Epithelial cell of prostate (primary cell): ENCODE results near the gene CFAP251.
"Not testable (repeated sequence)": the region's sequence is repeated elsewhere in the genome, so short reads cannot be mapped to it uniquely, and the experiment has no call there.

Experiments
- DNase-seq: peaks from one replicate; pipeline ENCODE4 v3.0.0-alpha.2; 2011; ENCODE audit warnings: low read depth, low spot score
- H3K27ac ChIP-seq: fragments of 450-650 bp; 2 replicates; pipeline ENCODE4 v1.5.1; 2017; ENCODE audit warnings: mild to moderate bottlenecking

Gene CFAP251

GRCh38 chr12:121917950-121918678, at the start of gene CFAP251:
Gene CFAP251 (plus strand): TSS chr12:121918592. CDS start chr12:121921306, 2,714 bp downstream.
- DNase-seq, result peak; percentile 43
- H3K27ac ChIP-seq, result peak within 1 kb of the TSS; percentile 57

- not testable (repeated sequence) for H3K27ac ChIP-seq, DNase-seq
Observed at GRCh38 chr12:121869229-121869628, 49.2 kb upstream of the CFAP251 start.

DNA sequence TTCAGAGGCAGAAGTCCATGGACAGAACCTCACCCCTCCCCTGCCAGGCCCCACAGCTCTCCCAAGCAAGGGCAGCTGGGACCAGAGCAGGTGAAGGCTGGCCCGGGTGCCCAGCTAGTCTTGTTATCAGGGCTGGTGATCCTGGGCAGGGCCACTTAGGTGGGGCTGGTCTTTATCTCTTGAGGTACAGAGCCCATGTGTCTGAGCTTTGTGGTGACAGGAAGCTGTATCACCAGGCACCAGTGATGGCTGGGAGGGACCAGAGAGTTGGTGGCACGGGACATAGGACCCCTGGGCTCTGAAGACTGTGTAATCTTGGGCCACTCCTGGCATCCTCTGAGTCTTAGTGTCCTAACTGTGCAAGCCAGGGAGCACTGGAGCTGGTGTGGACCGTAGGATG, 46.9 kb upstream of the CFAP251 start:
- H3K27ac ChIP-seq, result no peak overlapping the region
- no peak for DNase-seq

DNA sequence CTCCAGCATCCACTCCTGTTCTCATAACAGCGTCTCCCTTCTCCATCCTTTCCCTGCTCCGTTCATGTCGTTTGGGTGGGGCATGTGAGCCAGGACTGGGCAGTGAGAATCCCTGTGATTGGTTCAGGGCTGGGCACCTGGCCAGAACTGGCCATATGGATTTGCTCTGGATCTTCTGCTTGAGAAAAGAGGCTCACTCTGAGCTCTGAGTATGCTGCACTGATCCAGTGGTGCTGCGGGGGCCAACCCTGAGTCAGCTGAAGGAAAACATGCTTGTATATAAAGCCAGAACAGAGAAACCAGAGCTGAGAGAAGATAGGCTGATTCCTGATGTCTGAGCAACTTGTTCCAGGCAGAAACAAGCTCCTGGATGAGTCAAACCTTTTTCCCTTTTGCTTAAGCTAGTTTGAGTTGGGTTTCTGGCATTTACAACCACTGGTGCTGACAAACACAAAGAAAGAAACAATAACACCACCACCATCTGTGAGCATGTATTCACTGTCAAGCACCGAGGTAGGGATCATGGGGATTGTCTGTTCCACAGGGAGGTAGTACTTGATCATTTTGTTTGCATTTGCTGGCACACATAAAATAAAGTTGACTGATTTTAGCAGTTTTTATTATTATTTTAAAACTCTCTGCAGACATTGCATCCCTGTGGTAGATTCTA, 45.7 kb upstream of the CFAP251 start:
- peak overlapping the region; percentile 39 for H3K27ac ChIP-seq
- peak; percentile 91 for DNase-seq

DNA sequence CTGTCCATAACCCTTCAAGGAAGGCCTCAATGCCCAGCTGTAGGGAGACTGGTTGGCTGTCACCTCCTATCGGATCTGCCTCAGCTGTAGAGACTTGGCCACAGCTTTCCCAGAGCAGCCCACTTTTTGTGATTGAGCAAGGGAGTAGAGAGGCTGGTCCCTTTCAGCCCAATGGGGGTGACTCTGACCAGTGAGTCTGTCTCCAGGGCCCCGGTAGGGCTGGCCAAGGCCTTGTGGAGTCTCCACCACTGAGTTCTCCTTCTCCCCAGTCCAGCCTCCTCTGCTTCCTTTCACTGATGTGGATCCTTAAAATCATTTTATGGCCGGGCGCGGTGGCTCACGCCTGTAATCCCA, 45.2 kb upstream of the CFAP251 start:
- no peak for DNase-seq
- H3K27ac ChIP-seq, result peak overlapping the region; percentile 39

GRCh38 chr12:121874071-121874470, 44.3 kb upstream of the CFAP251 start:
- DNase-seq, result no peak
- no peak overlapping the region for H3K27ac ChIP-seq

GRCh38 chr12:121875582-121875981, 42.8 kb upstream of the CFAP251 start:
- H3K27ac ChIP-seq, result no peak overlapping the region
- no peak for DNase-seq

GRCh38 chr12:121876080-121876447, 42.3 kb upstream of the CFAP251 start:
- DNase-seq, H3K27ac ChIP-seq: not testable (repeated sequence)

GRCh38 chr12:121883315-121883660, 35.1 kb upstream of the CFAP251 start:
- H3K27ac ChIP-seq, result no peak overlapping the region
- no peak for DNase-seq

GRCh38 chr12:121885129-121885528, 33.3 kb upstream of the CFAP251 start:
- not testable (repeated sequence) for H3K27ac ChIP-seq, DNase-seq

DNA sequence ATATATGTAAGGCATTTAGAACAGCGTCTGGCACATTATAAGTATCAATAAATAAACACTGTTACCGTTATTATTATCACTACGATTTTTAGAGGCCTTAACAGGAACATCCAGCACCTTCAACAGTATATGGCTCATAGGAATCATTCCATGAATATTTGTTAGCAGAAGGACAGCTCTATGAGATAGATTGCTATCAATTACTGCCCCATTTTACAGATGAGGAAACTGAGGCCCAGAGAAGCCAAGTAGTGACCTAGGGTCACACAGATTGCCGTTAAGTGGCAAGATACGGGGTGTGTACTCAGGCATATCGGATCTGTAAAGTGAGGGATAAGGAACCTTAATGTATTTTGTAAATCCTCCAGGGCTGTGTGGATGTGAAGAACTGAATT, 30.3 kb upstream of the CFAP251 start:
- DNase-seq, result no peak
- peak overlapping the region; percentile 90 for H3K27ac ChIP-seq

DNA sequence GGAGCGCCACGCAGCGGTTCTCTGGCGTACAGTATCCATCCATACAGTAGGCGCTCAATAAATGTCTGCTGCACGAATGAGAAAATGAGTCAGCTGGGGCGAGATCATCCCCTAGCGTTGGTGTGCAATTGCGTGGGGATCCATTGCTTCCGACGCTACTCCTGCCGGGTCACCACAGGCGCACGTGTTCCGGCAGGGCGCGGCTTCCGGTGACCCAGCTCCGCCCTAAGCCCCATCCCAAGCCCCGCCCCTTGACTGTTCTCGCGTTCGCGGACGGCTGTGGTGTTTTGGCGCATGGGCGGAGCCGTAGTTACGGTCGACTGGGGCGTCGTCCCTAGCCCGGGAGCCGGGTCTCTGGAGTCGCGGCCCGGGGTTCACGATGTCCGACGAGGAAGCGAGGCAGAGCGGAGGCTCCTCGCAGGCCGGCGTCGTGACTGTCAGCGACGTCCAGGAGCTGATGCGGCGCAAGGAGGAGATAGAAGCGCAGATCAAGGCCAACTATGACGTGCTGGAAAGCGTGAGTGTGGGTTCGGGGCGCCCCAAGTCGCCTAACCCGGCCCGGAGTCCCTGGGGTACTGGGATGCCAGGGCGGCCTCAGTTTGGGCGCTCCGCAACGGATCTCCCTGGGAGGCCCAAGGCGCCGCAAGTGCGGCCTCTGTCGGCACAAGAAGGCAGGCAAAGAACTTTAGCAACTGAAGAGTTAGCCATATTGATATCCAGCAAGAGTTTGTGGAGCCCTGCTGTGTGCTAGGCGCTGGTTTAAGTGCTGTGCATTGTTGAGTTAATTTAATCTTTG, 29.7 kb upstream of the CFAP251 start, which contains the start of gene PSMD9:
Gene PSMD9, plus strand, starts transcription at position 313 of the 796 bp plus-strand sequence. Its CDS starts 67 bp downstream, at position 380.
- peak; percentile 88 for DNase-seq
- peak within 1 kb of the TSS; percentile 90 for H3K27ac ChIP-seq

DNA sequence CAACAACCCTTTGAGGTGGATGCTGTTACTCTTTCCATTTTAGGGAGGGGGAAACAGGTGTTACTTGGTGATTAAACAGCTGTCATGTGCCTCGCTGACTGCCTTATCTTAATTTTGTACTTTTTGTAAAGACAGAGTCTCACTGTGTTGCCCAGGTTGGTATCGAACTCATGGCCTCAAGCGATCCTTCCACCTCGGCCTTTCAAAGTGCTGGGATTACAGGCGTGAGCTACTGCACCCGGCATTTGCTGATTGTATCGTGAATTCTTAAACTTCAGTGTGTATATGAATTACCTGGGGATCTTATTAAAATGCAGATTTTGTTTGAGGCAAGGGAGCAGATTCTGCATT, 29.1 kb upstream of the CFAP251 start:
- peak overlapping the region; percentile 90 for H3K27ac ChIP-seq
- DNase-seq, result no peak

- peak overlapping the region; percentile 90 for H3K27ac ChIP-seq
- not testable (repeated sequence) for DNase-seq
Observed at GRCh38 chr12:121889661-121890060, 28.7 kb upstream of the CFAP251 start.

- H3K27ac ChIP-seq, result peak overlapping the region; percentile 28
Observed at GRCh38 chr12:121892673-121893561, 25.5 kb upstream of the CFAP251 start.

DNA sequence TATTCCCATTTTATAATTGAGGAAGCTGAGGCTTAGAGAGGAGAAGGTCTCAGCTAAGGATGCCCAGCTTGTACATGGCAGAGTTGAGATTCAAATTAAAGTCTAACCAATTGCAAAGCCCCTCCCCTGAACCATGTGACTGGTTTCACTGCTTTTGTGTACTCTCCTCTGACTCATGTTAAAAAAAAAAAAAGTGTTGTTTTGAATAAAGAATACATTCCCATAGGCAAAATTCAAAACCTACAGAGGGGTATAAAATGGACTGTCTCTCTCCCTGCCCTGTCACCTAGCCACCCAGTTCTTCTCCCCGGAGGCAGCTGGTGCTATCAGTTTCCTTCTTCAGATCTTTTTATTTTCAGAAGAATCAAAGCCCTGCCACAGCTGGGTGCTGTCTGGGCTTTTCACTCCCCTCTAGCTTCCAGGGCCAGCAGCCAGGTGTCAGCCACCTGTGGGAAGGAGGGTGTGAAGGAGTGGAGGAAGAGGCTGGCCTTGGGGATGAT, 24.4 kb upstream of the CFAP251 start:
- H3K27ac ChIP-seq, result peak overlapping the region; percentile 28
- DNase-seq, result peak; percentile 37

More at GRCh38 chr12:121892673-121893561, 25.5 kb upstream of the CFAP251 start:
- DNase-seq, result no peak

- DNase-seq, result no peak
- H3K27ac ChIP-seq, result no peak overlapping the region
Observed at GRCh38 chr12:121894633-121895032, 23.8 kb upstream of the CFAP251 start.

DNA sequence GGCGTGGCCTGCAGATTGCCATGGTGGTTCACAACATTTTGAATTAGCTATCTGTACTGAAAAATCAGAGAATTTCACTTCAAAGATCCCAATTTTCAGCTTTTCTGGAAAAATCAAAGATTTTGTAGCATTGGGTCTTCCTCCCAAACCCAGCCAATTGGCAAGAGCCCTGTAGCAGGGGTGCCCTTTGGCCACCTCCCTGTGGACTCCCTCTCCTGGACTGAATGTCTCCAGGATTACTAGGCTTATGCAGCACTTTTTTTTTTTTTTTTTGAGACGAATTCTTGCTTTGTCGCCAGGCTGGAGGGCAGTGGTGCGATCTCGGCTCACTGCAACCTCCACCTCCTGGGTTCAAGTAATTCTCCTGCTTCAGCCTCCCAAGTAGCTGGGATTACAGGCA, 20.1 kb upstream of the CFAP251 start:
- DNase-seq, result no peak
- H3K27ac ChIP-seq, result no peak overlapping the region

DNA sequence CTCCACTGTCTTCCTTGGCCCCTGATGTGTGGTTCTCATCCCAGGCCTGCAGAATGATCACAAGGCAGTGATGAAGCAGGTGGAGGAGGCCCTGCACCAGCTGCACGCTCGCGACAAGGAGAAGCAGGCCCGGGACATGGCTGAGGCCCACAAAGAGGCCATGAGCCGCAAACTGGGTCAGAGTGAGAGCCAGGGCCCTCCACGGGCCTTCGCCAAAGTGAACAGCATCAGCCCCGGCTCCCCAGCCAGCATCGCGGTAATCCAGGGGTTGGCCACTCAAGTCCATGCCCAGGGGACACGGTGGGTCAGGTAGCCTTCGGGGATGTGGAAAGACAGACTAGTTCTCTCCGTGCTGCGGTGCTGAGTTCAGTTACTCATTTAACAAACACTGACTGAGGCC, 18.8 kb upstream of the CFAP251 start:
- H3K27ac ChIP-seq, result no peak overlapping the region
- no peak for DNase-seq

GRCh38 chr12:121903202-121903601, 15.2 kb upstream of the CFAP251 start:
- DNase-seq, result no peak
- H3K27ac ChIP-seq, result no peak overlapping the region
